Bronchial epithelial cell (primary cell): ENCODE data around the gene ATP1A2. TPM values are rescaled to one million over a fixed set of nuclear protein-coding genes. Genes with fewer than 3 reads are reported as not detected.
A peak's percentile ranks its signal among the peaks of the same experiment; 100 is the strongest.

Source experiments
- DNase-seq: peaks from one replicate; pipeline ENCODE4 v3.0.0-alpha.2; 2010; ENCODE audit warnings: low read depth
- FAIRE-seq: peaks from 2 replicates; lab custom pipeline; 2011; peaks lifted over from hg19 to GRCh38; lab: Jason Lieb, UNC
- H3K27me3 ChIP-seq: 2 replicates; pipeline ENCODE4 v1.5.1; 2011; ENCODE audit warnings: low read length; ENCODE audit not compliant: control insufficient read depth, insufficient read depth
- H3K36me3 ChIP-seq: 2 replicates; pipeline ENCODE4 v1.5.1; 2011; ENCODE audit warnings: low read length; ENCODE audit not compliant: control insufficient read depth, insufficient read depth
- H3K4me3 ChIP-seq: 2 replicates; pipeline ENCODE4 v1.5.1; 2011; ENCODE audit warnings: mild to moderate bottlenecking, low read depth, low read length, control low read depth
- CTCF ChIP-seq: IDR thresholded peaks from 2 replicates; pipeline ENCODE4 v1.5.1; 2011; ENCODE audit warnings: mild to moderate bottlenecking, moderate library complexity, low read length, control low read depth, inconsistent platforms; ENCODE audit not compliant: insufficient read depth, severe bottlenecking
- total RNA-seq: library from RNA; depleted of rRNA; stranded (reverse); fragments of >200 nt; gene quantifications from 2 replicates; pipeline ENCODE4 v1.2.1, GENCODE V29; 2014

Gene ATP1A2
- total RNA-seq, 1 donor from 2014 or later, result not detected

DNA sequence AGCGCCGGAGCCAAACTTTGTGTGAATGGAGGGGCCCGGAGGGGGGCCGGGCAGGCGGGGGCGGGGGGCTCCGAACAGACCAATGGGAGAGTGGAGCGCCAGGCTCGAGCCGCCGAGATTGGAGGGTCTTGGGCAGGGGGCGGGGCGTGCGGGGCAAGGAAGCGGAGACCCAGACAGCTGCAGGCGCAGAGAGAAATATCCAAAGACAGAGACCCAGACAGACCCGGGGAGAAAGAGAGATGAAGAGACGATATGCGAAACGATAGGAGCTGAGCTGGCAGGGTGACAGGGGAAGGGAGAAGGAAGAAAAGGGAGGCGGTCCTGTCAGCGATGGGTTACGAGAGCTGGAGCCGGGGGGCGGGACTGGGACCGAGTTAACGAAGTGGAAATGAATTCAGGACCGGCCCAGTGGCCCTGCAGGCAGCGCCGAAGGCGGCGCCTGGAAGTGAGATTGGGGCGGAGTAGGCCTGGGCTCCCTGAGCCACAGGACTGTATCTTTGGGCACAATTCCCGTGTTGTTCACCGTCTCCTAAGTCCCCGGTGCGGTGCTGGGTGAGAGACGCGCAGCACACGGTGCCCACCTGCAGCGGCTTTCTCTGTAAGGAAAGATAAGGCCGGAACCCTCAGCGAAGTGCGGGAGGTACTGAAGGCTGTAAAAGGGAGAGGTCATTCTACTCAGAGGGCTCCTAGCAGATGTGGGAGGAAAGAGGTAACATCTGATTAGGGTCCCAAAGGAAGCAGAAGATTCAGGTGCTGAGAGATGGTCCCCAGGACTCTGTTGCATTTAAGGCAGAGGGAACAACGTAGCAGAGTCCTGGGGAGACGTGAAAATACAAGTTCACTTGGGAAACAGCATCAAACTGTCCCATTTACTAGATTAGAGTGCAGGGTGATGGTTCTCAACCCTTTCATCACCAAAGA is 45.1 kb upstream of the ATP1A2 start:
- H3K27me3 ChIP-seq, result peaks cover 27% of the 10 kb centered on the region
- no peak for FAIRE-seq
- TF ChIP-seq CTCF, result no peak
- H3K36me3 ChIP-seq, result no peaks in the 10 kb centered on the region
- peak; percentile 29 for DNase-seq
- H3K4me3 ChIP-seq, result peak overlapping the region; percentile 21

- FAIRE-seq, result no peak
- peaks cover 27% of the 10 kb centered on the region for H3K27me3 ChIP-seq
- no peak overlapping the region for H3K4me3 ChIP-seq
- no peak for DNase-seq
- H3K36me3 ChIP-seq, result no peaks in the 10 kb centered on the region
- TF ChIP-seq CTCF, result no peak
These were observed 44.3 kb upstream of the ATP1A2 start for GRCh38 chr1:160071289-160071688.

GRCh38 chr1:160074865-160075264 is 40.7 kb upstream of the ATP1A2 start:
- H3K27me3 ChIP-seq, result peaks cover 9% of the 10 kb centered on the region
- no peak for FAIRE-seq
- no peak for TF ChIP-seq CTCF
- no peaks in the 10 kb centered on the region for H3K36me3 ChIP-seq
- no peak for DNase-seq
- H3K4me3 ChIP-seq, result no peak overlapping the region

- FAIRE-seq (no peak), DNase-seq (no peak)
- TF ChIP-seq CTCF, result no peak
- H3K36me3 ChIP-seq, result no peaks in the 10 kb centered on the region
- H3K27me3 ChIP-seq, result peaks cover 9% of the 10 kb centered on the region
- H3K4me3 ChIP-seq, result no peak overlapping the region
These were observed 39.7 kb upstream of the ATP1A2 start for GRCh38 chr1:160075836-160076235.

GRCh38 chr1:160076295-160076694 is 39.3 kb upstream of the ATP1A2 start:
- no peaks in the 10 kb centered on the region for H3K36me3 ChIP-seq
- FAIRE-seq (no peak), DNase-seq (no peak)
- H3K27me3 ChIP-seq, result peaks cover 10% of the 10 kb centered on the region
- TF ChIP-seq CTCF, result no peak
- no peak overlapping the region for H3K4me3 ChIP-seq
